Activated CD4-positive, alpha-beta T cell treated with anti-CD3 and anti-CD28 coated beads, Interleukin-2, amount 10 ng/mL, durations not matched to agents 24 days and 14 days (primary cell): Measurements from ENCODE around the gene ZFAND3. TPM values are rescaled to one million over a fixed set of nuclear protein-coding genes. Genes with fewer than 3 reads are reported as not detected.

Experiments used
- DNase-seq: peaks from one replicate; pipeline ENCODE4 v3.0.0; 2022
- H3K27ac Mint-ChIP-seq: one replicate; pipeline ENCODE4 v1.8.0; 2022; ENCODE audit warnings: mild to moderate bottlenecking, mixed read lengths
- H3K27me3 Mint-ChIP-seq: one replicate; pipeline ENCODE4 v1.8.0; 2022; ENCODE audit warnings: mixed read lengths
- H3K36me3 Mint-ChIP-seq: one replicate; pipeline ENCODE4 v1.8.0; 2022; ENCODE audit warnings: low read depth, mild to moderate bottlenecking, mixed read lengths
- H3K4me1 Mint-ChIP-seq: one replicate; pipeline ENCODE4 v1.8.0; 2021; ENCODE audit warnings: mixed read lengths
- H3K4me3 Mint-ChIP-seq: one replicate; pipeline ENCODE4 v1.8.0; 2022; ENCODE audit warnings: mild to moderate bottlenecking, moderate library complexity, mixed read lengths
- H3K9me3 Mint-ChIP-seq: one replicate; pipeline ENCODE4 v1.8.0; 2021; ENCODE audit warnings: mixed read lengths
- intact Hi-C: fragments of 100-400 bp; cut with micrococcal nuclease; formaldehyde crosslinking; loops from one replicate; pipeline ENCODE4 v1.15.1; 2023
- total RNA-seq: library from RNA; stranded (reverse); gene quantifications from 2 replicates; pipeline ENCODE4 v1.2.3, GENCODE V29; 2022

The ZFAND3 gene
- total RNA-seq, 1 donor from 2014 or later, result 31.5 TPM

DNA sequence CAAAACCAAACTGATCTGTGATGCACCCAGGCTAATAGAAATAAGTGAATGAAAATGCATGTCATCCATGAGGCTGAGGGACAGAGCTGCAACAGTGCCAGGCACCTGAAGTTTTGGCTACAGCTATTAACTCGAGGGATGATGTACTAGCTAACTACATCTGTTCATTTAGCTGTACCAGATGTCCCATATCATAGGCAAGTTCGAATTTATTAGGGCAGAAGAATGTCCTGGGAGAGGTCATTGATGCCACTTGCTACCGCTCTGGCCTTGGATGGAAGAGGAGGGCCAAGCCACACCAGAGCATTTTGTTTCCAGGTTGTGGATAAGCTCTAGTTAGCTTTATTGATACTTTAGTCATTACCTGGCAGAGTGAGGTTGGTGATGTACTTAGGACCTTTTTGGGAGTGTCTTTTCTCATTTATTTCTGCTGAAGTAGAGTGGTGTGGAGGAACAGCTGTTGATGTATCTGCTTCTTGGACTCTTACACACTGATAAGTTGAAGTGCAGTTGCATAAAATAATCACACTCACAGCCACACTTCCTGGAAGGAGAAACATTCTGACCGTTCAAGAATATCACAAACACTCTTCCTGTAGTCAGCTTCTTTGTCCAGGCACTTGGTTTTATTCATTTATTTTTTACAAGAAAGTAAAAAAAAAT is 8.2 kb downstream of the ZFAND3 start:
- Mint-ChIP-seq H3K9me3 (no peaks in the 10 kb centered on the region), H3K36me3 (peaks cover 16% of the 10 kb centered on the region), H3K27me3 (no peaks in the 10 kb centered on the region), H3K27ac (no peak overlapping the region), H3K4me3 (no peak overlapping the region), H3K4me1 (peaks cover 40% of the 10 kb centered on the region)
- DNase-seq, result no peak
- intact Hi-C loops, result no loop called here

GRCh38 chr6:37830225-37830624 is 10.7 kb downstream of the ZFAND3 start:
- Mint-ChIP-seq H3K4me1 (peaks cover 37% of the 10 kb centered on the region), H3K27me3 (no peaks in the 10 kb centered on the region), H3K27ac (no peak overlapping the region), H3K9me3 (no peaks in the 10 kb centered on the region), H3K36me3 (peaks cover 27% of the 10 kb centered on the region), H3K4me3 (no peak overlapping the region)
- intact Hi-C loops, result no loop called here
- DNase-seq, result no peak

- H3K4me1 Mint-ChIP-seq, result peaks cover 38% of the 10 kb centered on the region
- intact Hi-C loops, result no loop called here
- no peak overlapping the region for H3K27ac Mint-ChIP-seq
- no peak for DNase-seq
- H3K27me3 Mint-ChIP-seq, result no peaks in the 10 kb centered on the region
- no peak overlapping the region for H3K4me3 Mint-ChIP-seq
- H3K36me3 Mint-ChIP-seq, result peaks cover 26% of the 10 kb centered on the region
- no peaks in the 10 kb centered on the region for H3K9me3 Mint-ChIP-seq
These were observed 11.9 kb downstream of the ZFAND3 start for GRCh38 chr6:37831457-37831856.

DNA sequence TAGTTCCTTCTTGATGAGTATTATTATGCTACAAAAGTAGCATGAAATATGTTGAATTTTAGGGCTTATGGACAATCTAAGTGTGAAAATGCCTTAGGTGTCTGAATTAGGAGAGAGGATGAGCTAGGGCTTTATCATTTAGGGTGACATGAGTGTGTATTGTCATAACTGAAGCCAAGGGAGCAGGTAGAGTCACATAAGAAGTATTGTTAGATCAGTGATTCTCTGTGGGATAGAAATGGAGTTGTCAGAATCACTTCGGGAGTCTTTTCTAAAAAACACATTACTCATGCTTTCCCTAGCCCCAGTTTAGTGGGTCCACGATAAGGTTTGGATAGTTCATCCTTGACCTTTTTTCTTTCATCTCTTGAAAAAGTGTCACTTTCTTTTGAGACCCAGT is 16.4 kb downstream of the ZFAND3 start:
- Mint-ChIP-seq H3K36me3 (peaks cover 37% of the 10 kb centered on the region), H3K9me3 (no peaks in the 10 kb centered on the region), H3K27me3 (no peaks in the 10 kb centered on the region), H3K27ac (peak overlapping the region; percentile 55), H3K4me3 (no peak overlapping the region), H3K4me1 (peaks cover 28% of the 10 kb centered on the region)
- intact Hi-C loops, result no loop called here
- DNase-seq, result no peak

- peaks cover 20% of the 10 kb centered on the region for H3K4me1 Mint-ChIP-seq
- no peak for DNase-seq
- H3K36me3 Mint-ChIP-seq, result peaks cover 20% of the 10 kb centered on the region
- H3K9me3 Mint-ChIP-seq, result no peaks in the 10 kb centered on the region
- H3K4me3 Mint-ChIP-seq, result no peak overlapping the region
- intact Hi-C loops, result no loop called here
- H3K27ac Mint-ChIP-seq, result no peak overlapping the region
- H3K27me3 Mint-ChIP-seq, result no peaks in the 10 kb centered on the region
These were observed 18.8 kb downstream of the ZFAND3 start for GRCh38 chr6:37838219-37838921.

GRCh38 chr6:37840143-37840939 is 20.8 kb downstream of the ZFAND3 start:
- intact Hi-C loops, result loop anchor here (2.0 kb wide), 1 partner anchor 18 kb away; no protein-coding TSS in a partner anchor
- no peak for DNase-seq
- no peak overlapping the region for H3K4me3 Mint-ChIP-seq
- no peaks in the 10 kb centered on the region for H3K27me3 Mint-ChIP-seq
- H3K9me3 Mint-ChIP-seq, result no peaks in the 10 kb centered on the region
- peaks cover 23% of the 10 kb centered on the region for H3K4me1 Mint-ChIP-seq
- peaks cover 13% of the 10 kb centered on the region for H3K36me3 Mint-ChIP-seq
- no peak overlapping the region for H3K27ac Mint-ChIP-seq

GRCh38 chr6:37840940-37841300 is 21.4 kb downstream of the ZFAND3 start:
- intact Hi-C loops, result loop anchor here (2.0 kb wide), 1 partner anchor 18 kb away; no protein-coding TSS in a partner anchor
- no peak for DNase-seq
- H3K36me3 Mint-ChIP-seq, result peaks cover 13% of the 10 kb centered on the region
- H3K27me3 Mint-ChIP-seq, result no peaks in the 10 kb centered on the region
- H3K4me1 Mint-ChIP-seq, result peaks cover 22% of the 10 kb centered on the region
- H3K9me3 Mint-ChIP-seq, result no peaks in the 10 kb centered on the region
- no peak overlapping the region for H3K27ac Mint-ChIP-seq
- H3K4me3 Mint-ChIP-seq, result no peak overlapping the region

DNA sequence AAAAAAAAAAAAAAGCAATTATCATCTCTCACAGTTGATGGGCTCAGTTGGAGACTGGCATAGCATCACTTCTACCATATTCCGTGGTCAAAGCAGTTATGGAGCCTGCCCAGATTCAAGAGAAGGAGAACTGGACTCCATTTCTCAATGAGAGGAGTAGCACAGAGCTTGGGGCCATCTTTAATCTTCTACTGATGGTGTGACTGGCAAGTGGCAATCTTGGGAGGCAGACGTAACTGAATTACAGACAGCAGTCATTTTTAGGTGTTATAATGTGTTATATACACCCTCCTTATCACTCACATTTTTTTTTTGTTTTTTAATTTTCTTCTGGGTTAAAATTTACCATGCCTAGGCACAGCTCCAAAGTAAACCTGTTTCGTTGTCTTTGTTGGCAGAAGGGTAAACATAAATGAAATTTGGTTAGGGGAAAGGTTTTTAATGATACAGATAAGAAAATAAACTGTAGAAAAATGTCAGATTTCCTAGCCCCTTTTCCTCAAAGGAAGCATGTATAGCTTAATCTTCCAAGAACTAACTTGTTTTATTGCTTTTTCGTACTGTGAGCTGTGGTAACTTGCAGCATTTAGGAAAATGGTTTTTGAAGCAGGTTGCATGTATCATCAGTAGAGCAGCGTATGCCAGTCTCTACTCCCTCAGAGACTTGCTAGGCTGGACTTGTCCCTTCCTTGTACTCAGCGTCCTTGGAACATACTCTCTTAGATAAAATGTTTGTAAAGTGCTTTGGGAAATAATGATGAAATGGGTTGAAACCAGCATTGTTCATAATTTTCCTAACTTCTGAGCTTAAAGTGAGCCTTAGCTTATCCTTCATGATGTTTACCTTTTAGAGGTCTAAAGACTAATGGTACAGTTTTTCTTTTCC is 25.7 kb downstream of the ZFAND3 start:
- H3K27ac Mint-ChIP-seq, result no peak overlapping the region
- peaks cover 13% of the 10 kb centered on the region for H3K4me1 Mint-ChIP-seq
- no peaks in the 10 kb centered on the region for H3K36me3 Mint-ChIP-seq
- DNase-seq, result no peak
- no peak overlapping the region for H3K4me3 Mint-ChIP-seq
- H3K27me3 Mint-ChIP-seq, result no peaks in the 10 kb centered on the region
- intact Hi-C loops, result no loop called here
- H3K9me3 Mint-ChIP-seq, result no peaks in the 10 kb centered on the region

GRCh38 chr6:37845930-37846329 is 26.4 kb downstream of the ZFAND3 start:
- no peak for DNase-seq
- Mint-ChIP-seq H3K4me1 (peaks cover 11% of the 10 kb centered on the region), H3K4me3 (no peak overlapping the region), H3K27ac (no peak overlapping the region), H3K27me3 (no peaks in the 10 kb centered on the region), H3K36me3 (no peaks in the 10 kb centered on the region), H3K9me3 (no peaks in the 10 kb centered on the region)
- intact Hi-C loops, result no loop called here

DNA sequence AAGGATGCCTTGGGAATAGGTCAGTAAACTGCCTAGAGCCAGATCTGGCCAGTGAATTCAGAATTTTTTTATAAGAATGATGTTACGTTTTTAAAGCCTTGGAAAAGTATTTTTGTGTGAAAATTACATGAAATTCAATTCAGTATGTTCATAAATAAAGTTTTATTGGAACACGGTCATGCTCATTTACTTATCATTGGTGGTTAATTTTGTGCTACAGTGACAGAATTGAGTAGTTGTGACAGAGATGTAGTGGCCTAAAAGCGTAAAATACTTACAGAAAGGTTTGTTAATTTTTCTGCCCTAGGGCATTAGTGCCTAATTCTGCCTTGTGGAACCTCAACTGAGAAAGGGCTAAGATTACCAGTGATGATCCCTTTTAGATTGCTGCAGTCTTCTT is 28.2 kb downstream of the ZFAND3 start:
- no peak for DNase-seq
- intact Hi-C loops, result no loop called here
- Mint-ChIP-seq H3K36me3 (no peaks in the 10 kb centered on the region), H3K4me1 (peaks cover 16% of the 10 kb centered on the region), H3K4me3 (no peak overlapping the region), H3K27ac (no peak overlapping the region), H3K9me3 (no peaks in the 10 kb centered on the region), H3K27me3 (no peaks in the 10 kb centered on the region)

GRCh38 chr6:37848371-37848770 is 28.8 kb downstream of the ZFAND3 start:
- peaks cover 18% of the 10 kb centered on the region for H3K4me1 Mint-ChIP-seq

DNA sequence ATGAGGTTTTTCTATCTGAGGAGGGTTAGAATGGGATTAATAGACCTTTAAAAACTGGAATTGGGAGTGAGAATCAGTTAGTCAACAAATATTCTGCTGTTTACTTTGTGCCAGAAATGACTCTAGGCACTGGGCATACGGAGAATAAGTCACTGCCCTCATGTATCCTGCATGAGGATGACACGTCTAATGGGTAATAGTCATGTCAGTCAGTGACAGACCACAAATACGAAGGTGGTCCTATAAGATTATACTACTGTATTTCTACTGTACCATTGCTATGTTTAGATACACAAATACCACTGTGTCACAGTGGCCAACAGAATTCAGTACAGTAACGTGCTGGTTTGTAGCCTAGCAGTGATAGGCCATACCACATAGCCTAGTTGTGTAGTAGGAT is 30.7 kb downstream of the ZFAND3 start:
- intact Hi-C loops, result no loop called here

More at GRCh38 chr6:37848371-37848770, 28.8 kb downstream of the ZFAND3 start:
- no peak overlapping the region for H3K27ac Mint-ChIP-seq
- peaks cover 3% of the 10 kb centered on the region for H3K36me3 Mint-ChIP-seq
- H3K9me3 Mint-ChIP-seq, result no peaks in the 10 kb centered on the region
- intact Hi-C loops, result no loop called here
- DNase-seq, result no peak
- no peak overlapping the region for H3K4me3 Mint-ChIP-seq
- H3K27me3 Mint-ChIP-seq, result no peaks in the 10 kb centered on the region

DNA sequence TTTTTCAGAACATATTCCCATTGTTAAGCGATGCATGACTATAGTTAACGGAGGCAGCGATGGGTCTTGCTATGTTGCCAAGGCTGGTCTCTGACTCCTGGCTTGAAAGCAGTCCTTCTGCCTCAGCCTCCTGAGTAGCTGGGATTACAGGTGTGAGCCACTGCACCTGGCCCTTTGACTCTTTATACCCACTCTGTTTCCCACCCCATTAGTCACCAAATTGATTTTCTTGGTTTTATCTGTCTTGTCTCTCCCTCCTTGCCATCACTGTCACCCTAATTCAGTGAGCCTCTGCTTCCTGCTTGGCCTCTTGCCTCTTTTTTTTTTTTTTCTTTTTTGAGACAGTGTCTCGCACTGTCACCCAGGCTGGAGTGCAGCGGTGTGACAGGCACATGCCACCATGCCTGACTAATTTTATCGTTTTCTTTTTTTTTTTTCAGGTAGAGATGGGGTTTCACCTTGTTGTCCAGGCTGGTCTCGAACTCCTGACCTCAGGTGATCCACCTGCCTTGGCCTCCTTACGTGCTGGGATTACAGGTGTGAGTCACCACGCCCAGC is 31.3 kb downstream of the ZFAND3 start:
- intact Hi-C loops, result no loop called here
- no peak for DNase-seq
- Mint-ChIP-seq H3K9me3 (no peaks in the 10 kb centered on the region), H3K36me3 (peaks cover 3% of the 10 kb centered on the region), H3K27ac (no peak overlapping the region), H3K4me1 (peaks cover 16% of the 10 kb centered on the region), H3K27me3 (no peaks in the 10 kb centered on the region), H3K4me3 (no peak overlapping the region)

More for the DNA sequence above, 30.7 kb downstream of the ZFAND3 start:
- H3K27ac Mint-ChIP-seq, result no peak overlapping the region
- DNase-seq, result no peak
- peaks cover 3% of the 10 kb centered on the region for H3K36me3 Mint-ChIP-seq
- H3K4me3 Mint-ChIP-seq, result no peak overlapping the region
- H3K27me3 Mint-ChIP-seq, result no peaks in the 10 kb centered on the region
- peaks cover 16% of the 10 kb centered on the region for H3K4me1 Mint-ChIP-seq
- no peaks in the 10 kb centered on the region for H3K9me3 Mint-ChIP-seq
